ENCODE measurements around the gene CFAP69.

CFAP69 gene

DNA sequence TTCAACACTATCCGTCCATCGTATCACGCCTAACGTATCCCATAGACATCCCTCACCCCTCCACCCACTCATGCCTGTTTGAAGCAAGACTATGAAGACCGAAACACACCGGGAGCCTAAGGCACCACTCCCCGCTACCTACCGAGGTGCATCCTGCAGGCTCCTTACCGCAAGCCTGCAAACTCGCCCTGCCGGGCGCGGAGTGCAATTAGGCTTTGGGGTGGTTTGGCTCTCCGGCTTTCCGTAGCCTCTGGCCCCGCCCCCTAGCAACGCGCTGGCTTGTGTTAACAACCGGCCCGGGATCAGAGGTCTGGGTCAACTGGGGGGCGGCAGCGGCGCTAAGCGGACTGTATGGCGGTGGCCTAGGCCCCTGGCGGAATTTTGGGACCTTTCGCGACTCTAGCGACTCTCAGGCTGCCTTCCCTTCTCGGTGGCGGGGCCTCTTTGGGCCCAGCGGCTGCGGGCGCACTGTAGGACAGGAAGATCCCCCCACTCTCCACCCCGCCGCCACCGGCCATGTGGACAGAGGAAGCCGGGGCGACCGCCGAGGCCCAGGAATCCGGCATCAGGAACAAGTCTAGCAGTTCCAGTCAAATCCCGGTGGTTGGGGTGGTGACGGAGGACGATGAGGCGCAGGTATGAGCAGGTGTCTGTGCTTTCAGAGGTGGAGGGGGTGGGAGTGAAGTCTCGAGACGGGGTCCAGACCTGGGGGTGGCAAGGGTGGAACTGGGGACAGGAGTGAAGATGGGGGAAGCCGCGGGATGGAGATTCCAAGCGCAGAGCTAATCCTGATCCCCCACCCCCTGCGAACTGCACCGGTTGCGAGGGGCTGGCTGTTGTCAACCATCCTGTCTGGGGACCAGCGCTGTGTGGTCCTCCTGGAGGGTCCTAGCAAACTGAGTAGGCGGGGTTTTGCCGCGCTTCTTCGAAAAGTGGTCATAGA, at the start of gene CFAP69:
Gene CFAP69 (plus strand): TSS at position 266 of the 943 bp plus-strand sequence. CDS start 251 bp downstream, at position 517.
- H3K4me3 Mint-ChIP-seq, result peak within 1 kb of the TSS; percentile 88
- H3K27me3 Mint-ChIP-seq (ENCODE audit: low read depth), result peaks cover 51% of the 10 kb centered on the region
- no peaks in the 10 kb centered on the region for H3K36me3 Mint-ChIP-seq (ENCODE audit: low read depth)
- no peaks in the 10 kb centered on the region for H3K9me3 Mint-ChIP-seq
- peak within 1 kb of the TSS; percentile 18 for H3K27ac Mint-ChIP-seq
- DNase-seq (ENCODE audit: low spot score), result peak; percentile 79
- H3K4me1 Mint-ChIP-seq (ENCODE audit: low read depth), result peaks cover 8% of the 10 kb centered on the region

DNA sequence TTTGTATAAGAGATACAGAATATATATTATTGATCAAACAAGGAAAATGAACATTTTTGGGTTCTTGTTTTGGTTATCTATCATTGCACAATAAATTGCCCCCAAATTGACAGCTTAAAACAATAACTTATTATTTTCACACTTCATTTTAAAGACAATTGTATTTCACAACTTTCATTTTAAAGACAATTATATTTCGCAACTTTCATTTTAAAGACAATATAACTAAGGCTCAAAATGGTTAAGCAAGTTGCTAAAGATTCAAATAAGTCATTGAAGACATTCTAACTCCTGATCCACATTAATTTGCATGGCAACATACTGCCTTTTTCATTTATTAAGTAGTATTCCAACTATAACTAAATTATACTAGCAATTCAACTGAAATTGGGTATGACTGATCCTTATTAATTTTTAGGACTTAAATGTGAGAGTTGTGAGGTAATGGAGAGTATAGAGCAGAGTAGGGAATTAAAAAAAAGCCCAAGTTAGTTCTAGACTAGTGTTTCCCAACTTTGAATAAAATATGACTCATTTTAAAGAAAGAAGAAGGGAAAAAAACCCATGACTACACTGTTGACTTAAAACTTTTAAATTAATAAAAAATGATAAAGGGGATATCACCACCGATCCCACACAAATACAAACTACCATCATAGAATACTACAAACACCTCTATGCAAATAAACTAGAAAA, 43.3 kb upstream of the CFAP69 start:
- no peak overlapping the region for H3K27ac Mint-ChIP-seq
- no peaks in the 10 kb centered on the region for H3K27me3 Mint-ChIP-seq (ENCODE audit: low read depth)
- no peaks in the 10 kb centered on the region for H3K4me1 Mint-ChIP-seq (ENCODE audit: low read depth)
- no peaks in the 10 kb centered on the region for H3K36me3 Mint-ChIP-seq (ENCODE audit: low read depth)
- DNase-seq (ENCODE audit: low spot score), result no peak
- no peaks in the 10 kb centered on the region for H3K9me3 Mint-ChIP-seq
- no peak overlapping the region for H3K4me3 Mint-ChIP-seq

GRCh38 chr7:90207956-90208355, 37.0 kb upstream of the CFAP69 start:
- H3K4me1 Mint-ChIP-seq (ENCODE audit: low read depth), result no peaks in the 10 kb centered on the region
- H3K36me3 Mint-ChIP-seq (ENCODE audit: low read depth), result no peaks in the 10 kb centered on the region
- H3K27ac Mint-ChIP-seq, result no peak overlapping the region
- no peaks in the 10 kb centered on the region for H3K9me3 Mint-ChIP-seq
- H3K27me3 Mint-ChIP-seq (ENCODE audit: low read depth), result peaks cover 28% of the 10 kb centered on the region
- H3K4me3 Mint-ChIP-seq, result no peak overlapping the region
- DNase-seq (ENCODE audit: low spot score), result no peak

GRCh38 chr7:90209776-90210175, 35.2 kb upstream of the CFAP69 start:
- Mint-ChIP-seq H3K27ac (no peak overlapping the region), H3K4me3 (no peak overlapping the region), H3K9me3 (no peaks in the 10 kb centered on the region), H3K4me1 (ENCODE audit: low read depth) (no peaks in the 10 kb centered on the region), H3K27me3 (ENCODE audit: low read depth) (peaks cover 28% of the 10 kb centered on the region), H3K36me3 (ENCODE audit: low read depth) (no peaks in the 10 kb centered on the region)
- no peak for DNase-seq (ENCODE audit: low spot score)

- H3K27me3 Mint-ChIP-seq (ENCODE audit: low read depth), result peaks cover 28% of the 10 kb centered on the region
- no peaks in the 10 kb centered on the region for H3K9me3 Mint-ChIP-seq
- H3K4me3 Mint-ChIP-seq, result no peak overlapping the region
- no peak overlapping the region for H3K27ac Mint-ChIP-seq
- DNase-seq (ENCODE audit: low spot score), result no peak
- H3K36me3 Mint-ChIP-seq (ENCODE audit: low read depth), result no peaks in the 10 kb centered on the region
- no peaks in the 10 kb centered on the region for H3K4me1 Mint-ChIP-seq (ENCODE audit: low read depth)
Observed at GRCh38 chr7:90210475-90210874, 34.5 kb upstream of the CFAP69 start.

DNA sequence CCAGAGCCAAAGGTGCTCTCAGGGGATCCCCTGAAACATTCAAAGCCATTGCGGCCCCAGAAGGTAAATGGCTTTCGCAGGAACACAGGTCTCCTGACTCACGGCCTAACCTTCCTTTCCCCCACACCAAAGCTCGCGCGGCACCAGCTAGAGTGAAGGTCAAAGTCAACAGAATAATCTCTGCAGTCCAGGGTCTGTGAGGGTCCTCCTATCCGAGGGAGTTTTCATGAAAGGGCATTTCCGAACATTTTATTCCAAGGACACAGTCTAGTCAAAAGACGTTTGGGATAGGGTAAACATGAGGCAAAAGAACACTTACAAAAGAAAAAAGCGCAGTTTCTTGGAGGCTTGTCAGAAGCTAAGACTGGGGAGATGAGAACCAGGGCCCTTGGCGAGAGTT, 34.0 kb upstream of the CFAP69 start:
- Mint-ChIP-seq H3K27me3 (ENCODE audit: low read depth) (peaks cover 28% of the 10 kb centered on the region), H3K4me1 (ENCODE audit: low read depth) (no peaks in the 10 kb centered on the region), H3K4me3 (peak overlapping the region; percentile 19), H3K36me3 (ENCODE audit: low read depth) (no peaks in the 10 kb centered on the region), H3K9me3 (no peaks in the 10 kb centered on the region), H3K27ac (no peak overlapping the region)
- no peak for DNase-seq (ENCODE audit: low spot score)

DNA sequence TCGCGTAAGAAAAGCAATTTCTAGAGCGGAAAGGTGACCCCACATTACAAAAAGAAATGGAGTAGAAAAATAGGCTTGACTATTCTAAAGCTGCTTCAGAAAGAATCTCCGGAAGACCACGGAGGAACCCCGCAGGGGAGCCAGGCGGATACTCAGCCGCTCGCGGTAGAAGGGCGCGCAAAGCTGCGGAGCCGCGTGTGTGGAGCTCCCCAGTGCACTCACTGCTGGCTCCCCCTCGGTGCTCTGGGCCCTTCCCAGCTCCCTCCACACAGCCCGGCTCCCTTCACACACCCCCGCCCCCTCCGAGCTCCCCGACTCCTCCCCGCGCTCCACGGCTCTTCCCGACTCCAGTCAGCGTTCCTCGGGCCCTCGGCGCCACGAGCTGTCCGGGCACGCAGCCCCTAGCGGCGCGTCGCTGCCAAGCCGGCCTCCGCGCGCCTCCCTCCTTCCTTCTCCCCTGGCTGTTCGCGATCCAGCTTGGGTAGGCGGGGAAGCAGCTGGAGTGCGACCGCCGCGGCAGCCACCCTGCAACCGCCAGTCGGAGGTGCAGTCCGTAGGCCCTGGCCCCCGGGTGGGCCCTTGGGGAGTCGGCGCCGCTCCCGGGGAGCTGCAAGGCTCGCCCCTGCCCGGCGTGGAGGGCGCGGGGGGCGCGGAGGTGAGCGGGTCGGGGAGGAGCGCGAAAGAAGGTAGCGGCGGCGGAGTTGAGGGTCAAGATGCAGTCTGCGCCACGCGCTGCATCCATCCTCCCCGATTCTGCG, 33.4 kb upstream of the CFAP69 start, which contains the start of gene STEAP2:
Gene STEAP2 (plus strand): TSS at position 350 of the 758 bp plus-strand sequence. CDS start 13,343 bp downstream, outside the sequence.
- peak within 1 kb of the TSS; percentile 19 for H3K4me3 Mint-ChIP-seq

GRCh38 chr7:90212149-90212495, 32.9 kb upstream of the CFAP69 start:
- Mint-ChIP-seq H3K36me3 (ENCODE audit: low read depth) (no peaks in the 10 kb centered on the region), H3K27ac (no peak overlapping the region), H3K27me3 (ENCODE audit: low read depth) (peaks cover 28% of the 10 kb centered on the region), H3K9me3 (no peaks in the 10 kb centered on the region), H3K4me1 (ENCODE audit: low read depth) (no peaks in the 10 kb centered on the region), H3K4me3 (no peak overlapping the region)
- DNase-seq (ENCODE audit: low spot score), result no peak

More for the DNA sequence above, 33.4 kb upstream of the CFAP69 start, which contains the start of gene STEAP2:
- DNase-seq (ENCODE audit: low spot score), result peak; percentile 5
- Mint-ChIP-seq H3K4me1 (ENCODE audit: low read depth) (no peaks in the 10 kb centered on the region), H3K36me3 (ENCODE audit: low read depth) (no peaks in the 10 kb centered on the region), H3K27me3 (ENCODE audit: low read depth) (peaks cover 28% of the 10 kb centered on the region), H3K27ac (no peak within 1 kb of the TSS), H3K9me3 (no peaks in the 10 kb centered on the region)

DNA sequence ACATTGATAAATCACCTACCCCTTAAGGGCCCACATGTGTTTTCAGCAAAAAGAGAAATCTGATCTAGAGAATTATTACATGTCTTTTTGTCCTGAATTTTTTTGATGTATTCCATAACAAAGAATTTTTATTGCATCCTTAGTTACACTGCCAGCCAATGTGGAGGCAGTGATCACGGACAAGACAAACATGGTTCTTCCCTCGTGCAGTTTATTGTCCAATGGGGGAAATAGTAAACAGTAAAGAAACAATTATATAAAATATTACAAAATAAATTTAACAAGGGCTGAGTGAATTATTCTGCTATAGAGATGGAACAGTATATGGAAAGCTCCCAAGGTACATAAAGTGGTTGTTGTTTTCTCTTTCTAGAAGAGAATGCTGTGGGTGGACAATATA, 31.5 kb upstream of the CFAP69 start:
- H3K4me3 Mint-ChIP-seq, result no peak overlapping the region
- H3K36me3 Mint-ChIP-seq (ENCODE audit: low read depth), result no peaks in the 10 kb centered on the region
- no peak overlapping the region for H3K27ac Mint-ChIP-seq
- peaks cover 30% of the 10 kb centered on the region for H3K27me3 Mint-ChIP-seq (ENCODE audit: low read depth)
- no peaks in the 10 kb centered on the region for H3K4me1 Mint-ChIP-seq (ENCODE audit: low read depth)
- no peak for DNase-seq (ENCODE audit: low spot score)
- no peaks in the 10 kb centered on the region for H3K9me3 Mint-ChIP-seq

DNA sequence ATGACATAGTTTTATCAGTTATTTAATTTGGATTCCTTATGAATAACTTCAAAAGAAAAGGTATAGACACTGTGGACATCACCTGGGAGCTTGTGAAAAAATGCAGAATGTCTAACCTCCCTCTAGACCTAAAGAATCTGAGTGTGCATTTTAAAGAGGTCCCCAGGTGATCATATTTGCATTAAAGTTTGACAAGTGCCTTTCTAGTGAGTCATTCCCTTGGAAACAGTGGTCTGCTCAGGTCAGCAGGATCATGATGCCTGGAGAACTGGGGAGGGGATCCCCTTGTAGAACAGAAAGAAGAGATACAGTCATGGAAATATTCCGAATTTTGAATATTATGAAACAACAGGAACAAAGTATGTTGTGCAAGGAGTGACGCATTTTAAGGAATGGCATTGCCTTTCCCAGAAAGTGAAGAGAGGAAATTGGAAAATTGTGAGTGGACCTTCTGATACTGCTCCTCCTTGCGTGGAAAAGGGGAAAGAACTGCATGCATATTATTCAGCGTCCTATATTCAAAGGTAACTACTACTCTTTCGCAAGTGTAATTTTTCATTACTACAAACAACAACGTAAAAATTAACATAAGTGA, 28.8 kb upstream of the CFAP69 start:
- Mint-ChIP-seq H3K27ac (no peak overlapping the region), H3K27me3 (ENCODE audit: low read depth) (peaks cover 20% of the 10 kb centered on the region), H3K9me3 (no peaks in the 10 kb centered on the region), H3K4me3 (no peak overlapping the region), H3K4me1 (ENCODE audit: low read depth) (no peaks in the 10 kb centered on the region), H3K36me3 (ENCODE audit: low read depth) (no peaks in the 10 kb centered on the region)
- DNase-seq (ENCODE audit: low spot score), result no peak

- peaks cover 15% of the 10 kb centered on the region for H3K27me3 Mint-ChIP-seq (ENCODE audit: low read depth)
Observed at GRCh38 chr7:90216771-90217170, 28.2 kb upstream of the CFAP69 start.

DNA sequence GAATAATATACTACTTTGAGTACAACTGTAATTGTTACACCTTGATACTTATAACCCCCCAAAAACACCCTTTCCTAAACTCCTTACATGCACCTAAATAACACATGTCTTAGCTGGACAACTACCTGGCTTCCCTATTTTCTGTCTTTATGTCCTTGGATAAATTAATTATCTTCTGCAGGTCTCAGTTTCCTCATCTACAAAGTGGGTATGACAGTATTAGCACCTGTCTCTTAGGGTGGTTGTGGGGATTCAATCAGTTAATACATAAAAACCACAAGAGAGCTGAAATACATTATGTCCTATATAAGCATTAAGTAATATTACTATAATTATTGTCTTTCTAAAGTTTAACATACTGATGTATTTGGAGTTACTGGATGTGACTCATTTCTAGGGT, 22.6 kb upstream of the CFAP69 start:
- Mint-ChIP-seq H3K9me3 (no peaks in the 10 kb centered on the region), H3K4me3 (no peak overlapping the region), H3K27me3 (ENCODE audit: low read depth) (peaks cover 16% of the 10 kb centered on the region), H3K4me1 (ENCODE audit: low read depth) (no peaks in the 10 kb centered on the region), H3K27ac (no peak overlapping the region), H3K36me3 (ENCODE audit: low read depth) (no peaks in the 10 kb centered on the region)
- no peak for DNase-seq (ENCODE audit: low spot score)

More at GRCh38 chr7:90216771-90217170, 28.2 kb upstream of the CFAP69 start:
- Mint-ChIP-seq H3K9me3 (no peaks in the 10 kb centered on the region), H3K36me3 (ENCODE audit: low read depth) (no peaks in the 10 kb centered on the region), H3K4me1 (ENCODE audit: low read depth) (no peaks in the 10 kb centered on the region), H3K27ac (no peak overlapping the region), H3K4me3 (no peak overlapping the region)
- no peak for DNase-seq (ENCODE audit: low spot score)

Measured in T-helper 2 cell treated with Interferon-gamma antibody and Interleukin-4, amounts not matched to agents 5 μg/mL and 100 μg/mL, for 36 hours (primary cell).